NK-92 (cell line): ENCODE results near the gene TRABD2A.
A peak's percentile ranks its signal among the peaks of the same experiment; 100 is the strongest.
"Not testable (repeated sequence)": the region's sequence is repeated elsewhere in the genome, so short reads cannot be mapped to it uniquely, and the experiment has no call there.

Source experiments
- DNase-seq: peaks from one replicate; lab custom pipeline; 2025; ENCODE audit not compliant: unreplicated experiment; lab: John Stamatoyannopoulos, UW

TRABD2A gene

GRCh38 chr2:84882414-84882738 lies 1.5 kb upstream of the TRABD2A start:
- DNase-seq, result no peak

GRCh38 chr2:84881581-84882413 lies 913 bp upstream of the TRABD2A start:
- peak; percentile 61 for DNase-seq

- DNase-seq, result no peak
These were observed 564 bp downstream of the TRABD2A start for GRCh38 chr2:84880395-84880644.

- no peak for DNase-seq
These were observed 1.1 kb downstream of the TRABD2A start for GRCh38 chr2:84879584-84880394.

- no peak for DNase-seq
These were observed 1.8 kb downstream of the TRABD2A start for GRCh38 chr2:84878896-84879583.

- DNase-seq, result no peak
These were observed 2.4 kb downstream of the TRABD2A start for GRCh38 chr2:84878459-84878858.

GRCh38 chr2:84876369-84876768 lies 4.5 kb downstream of the TRABD2A start:
- no peak for DNase-seq

- DNase-seq, result not testable (repeated sequence)
These were observed 5.3 kb downstream of the TRABD2A start for GRCh38 chr2:84875619-84876018.

GRCh38 chr2:84875213-84875560 lies 5.7 kb downstream of the TRABD2A start:
- DNase-seq, result no peak

- DNase-seq, result no peak
These were observed 6.3 kb downstream of the TRABD2A start for GRCh38 chr2:84874381-84875212.

- no peak for DNase-seq
These were observed 7.5 kb downstream of the TRABD2A start for GRCh38 chr2:84873350-84873749.

GRCh38 chr2:84872691-84873090 lies 8.2 kb downstream of the TRABD2A start:
- DNase-seq, result not testable (repeated sequence)

GRCh38 chr2:84870306-84870705 lies 10.6 kb downstream of the TRABD2A start:
- DNase-seq, result no peak

GRCh38 chr2:84868327-84868726 lies 12.6 kb downstream of the TRABD2A start:
- DNase-seq, result not testable (repeated sequence)

- no peak for DNase-seq
These were observed 14.8 kb downstream of the TRABD2A start for GRCh38 chr2:84866122-84866521.

- DNase-seq, result no peak
These were observed 15.6 kb downstream of the TRABD2A start for GRCh38 chr2:84865181-84865783.

GRCh38 chr2:84862006-84862405 lies 18.9 kb downstream of the TRABD2A start:
- no peak for DNase-seq

- no peak for DNase-seq
These were observed 19.3 kb downstream of the TRABD2A start for GRCh38 chr2:84861539-84861938.

- no peak for DNase-seq
These were observed 21.9 kb downstream of the TRABD2A start for GRCh38 chr2:84858937-84859336.

- no peak for DNase-seq
These were observed 22.8 kb downstream of the TRABD2A start for GRCh38 chr2:84858123-84858522.

- no peak for DNase-seq
These were observed 23.3 kb downstream of the TRABD2A start for GRCh38 chr2:84857566-84857965.
